HuH-7.5 (cell line): ENCODE results near the gene ABCE1.
"Not testable (repeated sequence)": the region's sequence is repeated elsewhere in the genome, so short reads cannot be mapped to it uniquely, and the experiment has no call there.

Experiments used
- DNase-seq: peaks from one replicate; pipeline ENCODE4 v3.0.0; 2011; ENCODE audit warnings: low spot score

Gene ABCE1

DNA sequence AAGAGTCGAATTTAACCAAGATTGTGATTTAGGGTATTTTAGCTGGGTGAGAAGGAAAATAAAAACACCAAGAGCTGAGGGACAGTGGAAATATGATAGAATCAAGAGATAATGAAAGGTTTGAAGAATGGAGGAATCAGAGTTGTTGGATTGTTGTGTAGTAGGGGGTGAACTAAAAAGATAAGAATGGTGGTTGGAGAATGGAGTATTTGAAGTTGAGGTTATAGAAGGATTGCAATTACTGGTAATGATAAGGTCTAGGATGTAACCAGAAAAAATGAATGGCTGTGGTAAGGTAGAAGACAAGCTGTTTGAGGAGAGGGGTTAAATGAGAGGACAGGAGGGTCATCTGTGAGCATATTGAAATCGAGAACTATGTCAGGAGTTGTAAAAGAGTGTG is 4.5 kb downstream of the ABCE1 start:
- DNase-seq, result no peak

GRCh38 chr4:145103496-145103895 is 5.4 kb downstream of the ABCE1 start:
- DNase-seq, result no peak

DNA sequence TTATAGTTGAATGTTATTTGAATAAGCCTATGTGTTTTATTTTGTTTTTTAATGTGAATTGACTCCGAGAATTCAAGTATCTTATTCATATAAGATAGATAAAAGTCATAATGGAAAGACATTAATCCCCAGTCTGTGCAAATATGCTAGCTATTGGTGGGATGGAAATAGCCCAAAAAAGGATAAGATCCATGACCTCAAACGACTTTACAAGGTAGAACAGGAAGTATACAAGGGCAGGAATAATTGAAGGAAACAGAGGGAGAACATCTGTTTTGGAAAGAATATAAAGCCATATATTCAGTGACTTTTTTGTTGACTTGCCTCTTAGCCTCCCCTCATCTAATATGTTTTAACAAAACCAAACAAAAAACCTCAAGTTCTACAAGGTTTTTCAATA is 9.0 kb downstream of the ABCE1 start:
- DNase-seq, result no peak

DNA sequence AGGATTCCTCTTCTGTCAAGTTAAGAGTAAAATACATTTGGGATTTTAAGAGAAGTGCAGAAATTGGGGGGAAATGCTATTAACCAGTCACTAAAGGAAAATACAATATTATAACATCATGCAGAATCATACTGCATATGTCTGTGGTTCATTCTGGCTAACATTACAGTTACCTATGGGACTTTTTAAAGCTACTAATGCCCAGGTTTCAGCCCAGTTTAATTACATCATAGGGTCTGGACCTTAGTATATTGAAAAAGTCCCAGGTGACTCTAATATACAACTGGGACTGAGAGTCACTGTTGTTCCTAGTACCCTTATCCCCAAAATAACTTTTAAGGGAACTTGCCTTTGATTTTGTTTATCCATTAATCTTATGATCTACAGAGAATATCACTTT is 10.0 kb downstream of the ABCE1 start:
- DNase-seq, result no peak

DNA sequence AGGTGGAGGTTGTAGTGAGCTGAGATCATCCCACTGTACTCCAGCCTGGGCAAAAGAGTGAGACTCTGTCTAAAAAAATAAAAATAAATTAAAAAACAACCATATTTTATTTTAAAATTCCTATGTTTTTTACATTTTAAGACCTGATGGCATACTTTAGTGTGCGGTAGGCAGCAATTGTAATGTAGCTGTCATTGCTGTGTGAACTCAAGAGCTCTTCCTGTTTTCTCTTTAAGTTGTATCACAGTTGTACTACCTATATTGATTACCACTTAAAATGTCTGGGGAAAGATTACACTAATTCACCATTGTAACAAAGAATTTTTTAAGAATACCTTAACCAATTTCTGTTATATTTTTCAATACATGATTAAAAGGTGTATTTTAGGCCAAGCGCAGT is 27.3 kb downstream of the ABCE1 start:
- DNase-seq, result no peak

DNA sequence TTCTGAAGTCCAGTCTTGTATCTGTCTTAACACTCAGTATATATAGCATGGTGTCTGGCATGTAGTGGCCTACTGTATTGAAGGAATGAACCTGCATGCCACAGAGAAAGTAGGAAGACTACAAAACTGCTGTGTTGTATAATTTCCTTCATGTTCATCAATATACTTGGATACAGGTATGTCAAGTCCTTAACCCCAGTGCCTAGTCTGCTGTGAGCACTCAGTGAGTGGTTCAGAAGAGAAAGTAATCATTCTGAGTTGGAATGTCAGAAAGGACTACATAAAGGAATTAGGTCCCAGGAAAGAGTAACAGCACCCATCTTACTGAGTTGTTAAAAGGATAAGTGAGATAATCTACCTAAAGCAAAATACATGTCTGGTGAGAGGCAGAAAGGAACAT is 32.0 kb downstream of the ABCE1 start:
- DNase-seq, result no peak

DNA sequence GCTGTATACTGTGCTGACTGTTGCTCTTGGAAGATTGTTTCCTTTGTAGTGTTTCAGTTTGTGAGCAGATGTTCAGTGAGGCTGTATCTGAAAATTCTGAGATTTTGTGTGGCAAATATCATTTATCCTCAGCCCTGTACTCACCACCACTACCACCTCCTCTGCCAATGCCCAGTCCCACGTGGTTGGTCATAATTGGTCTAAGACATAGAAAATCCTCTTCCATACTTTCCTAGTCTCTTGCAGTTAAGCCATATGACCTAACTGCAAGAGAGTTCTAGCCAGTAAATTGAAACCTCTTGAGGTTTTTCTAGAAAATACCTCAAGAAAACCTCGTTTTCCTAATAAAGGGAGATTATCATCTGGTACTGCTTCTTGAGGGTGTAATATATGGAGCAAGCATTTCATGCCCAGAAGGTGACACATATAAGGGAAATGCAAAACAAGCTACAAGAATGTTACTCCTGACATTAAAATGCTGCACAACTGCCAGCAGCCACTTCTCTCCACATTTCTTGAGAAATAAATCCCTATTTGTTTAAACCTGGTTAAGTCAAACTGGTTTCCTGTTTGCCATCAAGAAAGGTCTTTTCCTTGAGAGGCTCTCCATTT is 32.8 kb downstream of the ABCE1 start:
- DNase-seq, result no peak

- no peak for DNase-seq
Observed at GRCh38 chr4:145131848-145132247, 33.7 kb downstream of the ABCE1 start.

- no peak for DNase-seq
Observed at GRCh38 chr4:145132511-145133098, 34.5 kb downstream of the ABCE1 start.

- not testable (repeated sequence) for DNase-seq
Observed at GRCh38 chr4:145136219-145136618, 38.1 kb downstream of the ABCE1 start.

DNA sequence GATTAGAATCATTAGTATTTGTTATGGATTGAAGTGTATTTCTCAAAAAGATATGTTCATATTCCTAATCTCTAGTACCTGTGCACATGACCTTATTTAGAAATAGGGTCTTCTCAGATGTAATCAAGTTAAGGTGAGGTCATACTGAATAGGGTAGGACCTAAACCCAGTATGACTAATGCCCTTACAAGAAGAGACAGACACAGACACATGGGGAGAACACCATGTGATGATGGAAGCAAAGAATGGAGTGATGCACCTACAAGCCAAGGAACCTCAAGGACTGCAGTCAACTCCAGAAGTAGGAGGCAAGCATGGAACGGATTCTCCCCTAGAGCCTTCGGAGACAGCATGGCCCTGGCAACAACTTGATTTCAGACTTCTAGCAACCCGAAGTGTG is 50.9 kb downstream of the ABCE1 start:
- DNase-seq, result no peak

DNA sequence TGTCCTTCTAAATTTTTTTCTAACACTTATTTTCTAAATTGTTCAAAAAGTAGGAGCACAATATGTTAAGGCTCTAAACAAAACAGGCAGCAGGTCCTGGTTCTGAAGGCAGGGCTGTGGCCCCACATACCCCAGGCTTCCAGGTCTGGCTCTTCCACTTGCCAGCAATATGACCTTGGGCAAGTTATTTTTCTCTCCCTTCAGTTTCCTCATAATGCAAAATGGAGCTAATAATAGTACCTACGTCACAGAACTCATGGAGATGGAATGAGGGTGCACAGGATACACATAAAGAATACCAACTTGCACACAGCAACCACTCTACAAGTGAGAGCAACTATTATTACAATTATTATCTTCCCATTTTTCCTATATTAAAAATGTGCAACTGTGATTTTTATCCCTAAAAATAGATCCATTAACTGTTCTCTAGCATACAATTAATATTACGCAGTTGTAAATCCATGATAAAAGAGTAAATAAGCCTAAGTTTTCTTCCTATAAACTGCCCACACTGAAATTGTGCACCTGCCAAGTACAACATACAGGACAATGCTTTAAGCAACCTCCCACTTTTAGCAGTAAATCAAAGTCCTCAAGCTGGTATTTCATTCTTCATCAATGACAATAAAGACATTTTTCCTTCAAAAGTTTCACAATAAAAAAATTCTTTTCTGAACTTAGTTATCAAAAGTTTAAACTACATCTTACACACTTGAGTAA is 55.2 kb downstream of the ABCE1 start:
- no peak for DNase-seq

DNA sequence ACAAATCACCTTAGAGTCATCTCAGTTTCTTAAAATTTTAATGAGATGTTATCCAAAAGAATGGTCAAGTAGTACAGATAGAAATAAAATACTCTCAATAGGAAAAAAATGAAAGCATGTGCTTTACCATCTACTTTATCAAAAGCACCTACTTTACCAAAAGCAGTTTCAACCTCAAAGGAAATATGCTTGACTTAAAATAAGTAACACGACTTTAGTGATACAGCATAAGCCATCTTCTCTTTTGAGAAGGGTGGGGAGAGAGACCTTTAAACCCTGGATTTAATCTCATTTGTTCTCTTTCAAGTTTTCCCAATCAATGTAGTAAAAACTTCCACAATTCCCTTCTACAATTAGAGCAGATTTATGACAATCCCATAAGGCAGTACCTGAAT is 55.8 kb downstream of the ABCE1 start:
- no peak for DNase-seq

DNA sequence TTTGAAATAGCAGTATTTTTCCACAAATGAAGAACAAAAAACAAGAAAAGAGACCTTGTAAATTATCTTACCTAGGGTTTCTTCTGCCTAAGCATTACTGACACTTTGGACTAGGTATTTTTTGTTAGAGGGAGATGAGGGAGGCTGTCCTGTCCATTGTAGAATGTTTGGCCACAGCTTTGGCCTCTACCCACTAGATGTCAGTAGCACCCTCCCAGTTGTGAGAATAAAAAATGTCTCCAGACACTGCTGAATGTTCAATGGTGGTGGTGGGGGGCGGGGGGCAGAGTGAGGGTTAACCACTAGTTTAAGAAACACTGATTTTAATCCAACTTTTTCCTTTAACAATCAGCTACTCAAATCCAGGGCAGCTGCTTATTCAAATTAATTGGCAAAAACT is 56.5 kb downstream of the ABCE1 start:
- DNase-seq, result no peak

DNA sequence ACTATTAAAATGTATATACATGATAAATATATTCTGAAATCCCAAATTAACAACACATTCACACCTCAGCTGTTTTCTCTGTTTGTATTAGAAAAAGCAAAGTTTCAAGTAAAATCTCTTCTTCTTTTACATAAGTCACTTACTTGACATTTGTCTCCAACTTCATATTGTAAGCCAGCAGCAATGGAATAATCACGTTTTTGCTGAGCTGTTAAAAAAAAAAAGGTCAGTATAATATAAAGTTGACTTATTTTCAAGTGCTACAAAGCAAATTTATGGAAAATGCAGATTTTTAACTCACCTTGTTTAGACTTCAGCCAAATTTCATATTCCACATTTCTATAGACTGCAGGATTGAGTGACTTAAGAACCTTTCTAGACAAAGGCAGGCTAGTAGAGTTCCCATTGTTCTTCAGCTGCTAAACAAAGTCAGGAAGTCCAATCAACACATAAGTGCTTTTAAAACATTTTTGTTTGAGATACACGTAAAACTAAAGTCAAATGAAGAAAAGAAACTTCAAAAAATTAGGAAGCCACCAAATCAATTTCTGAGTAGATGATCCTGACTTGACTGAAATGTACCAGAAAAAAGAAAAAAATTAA is 57.3 kb downstream of the ABCE1 start:
- DNase-seq, result no peak

DNA sequence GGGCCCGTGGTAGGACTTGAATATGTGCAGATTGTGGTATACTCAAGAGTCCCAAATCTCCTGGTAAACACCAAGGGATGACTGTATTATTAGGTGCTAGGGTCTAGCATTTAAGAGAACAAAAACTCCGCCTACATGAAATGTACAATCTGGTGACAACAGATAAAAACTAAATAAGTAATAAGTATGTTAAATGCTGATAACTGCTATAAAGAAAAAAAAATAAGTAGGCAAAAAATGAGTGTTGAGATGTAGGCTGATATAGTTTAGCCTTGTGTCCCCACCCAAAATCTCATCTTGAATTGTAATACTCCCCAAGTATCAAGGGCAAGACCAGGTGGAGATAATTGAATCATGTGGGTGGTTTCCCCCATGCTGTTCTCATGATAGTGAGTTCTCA is 58.9 kb downstream of the ABCE1 start:
- no peak for DNase-seq

DNA sequence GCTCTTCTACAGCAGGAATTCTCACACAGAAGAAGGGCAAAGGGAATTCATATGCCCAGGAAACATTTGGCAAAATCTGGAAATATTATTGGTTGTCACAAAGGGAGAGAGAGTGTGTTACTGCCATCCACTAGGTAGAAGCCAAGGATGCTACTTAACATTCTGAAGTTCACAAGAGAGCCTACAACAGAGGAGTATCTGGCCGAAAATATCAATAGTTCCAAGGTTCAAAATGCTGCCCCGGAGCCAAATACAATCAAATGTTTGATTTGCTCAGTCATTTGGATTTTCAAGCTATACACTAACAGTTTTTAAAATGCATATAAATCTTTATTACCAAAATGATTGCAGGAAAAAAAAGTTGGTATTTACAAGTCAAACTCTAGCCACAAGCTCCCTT is 63.4 kb downstream of the ABCE1 start:
- no peak for DNase-seq

GRCh38 chr4:145167887-145168286 is 69.8 kb downstream of the ABCE1 start:
- no peak for DNase-seq

- DNase-seq, result no peak
Observed at GRCh38 chr4:145168581-145169187, 70.6 kb downstream of the ABCE1 start.

DNA sequence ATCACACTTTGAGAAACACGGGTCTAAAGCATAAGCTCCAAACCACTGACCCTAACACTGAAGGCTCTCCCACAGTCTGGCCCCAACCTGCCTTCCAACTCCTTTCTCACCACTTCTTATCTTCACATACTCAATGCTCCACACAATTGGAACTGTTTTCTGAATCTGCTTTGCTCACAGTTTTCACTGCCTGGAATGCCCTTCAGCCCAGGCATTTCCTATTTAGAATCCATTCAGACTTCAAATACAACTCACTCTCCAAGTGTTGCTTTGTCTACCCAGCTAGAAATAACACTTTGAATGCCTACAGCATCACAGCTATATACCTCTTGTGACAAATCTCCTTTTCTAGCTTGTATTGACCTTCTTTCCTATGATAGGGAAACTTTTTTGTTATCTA is 72.1 kb downstream of the ABCE1 start:
- no peak for DNase-seq

DNA sequence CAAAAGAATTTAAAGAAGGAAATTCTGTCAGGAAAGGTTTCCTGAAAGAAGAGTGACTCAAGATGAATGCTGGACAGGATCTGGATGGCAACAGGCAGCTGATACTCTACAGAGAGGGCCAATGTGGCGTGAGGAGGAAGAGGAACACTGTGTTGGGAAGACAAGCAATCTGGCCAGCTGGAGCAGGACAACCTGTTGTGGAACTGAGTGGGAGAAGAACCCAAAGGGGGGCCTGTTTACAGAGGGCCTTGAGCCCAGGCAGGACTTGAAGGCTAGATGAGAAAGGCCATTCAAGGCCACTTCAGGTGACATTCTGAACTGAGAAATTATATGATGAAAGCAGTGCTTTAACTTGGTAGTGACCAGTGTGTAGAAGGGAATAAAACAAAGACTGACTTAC is 73.8 kb downstream of the ABCE1 start:
- no peak for DNase-seq

- DNase-seq, result no peak
Observed at GRCh38 chr4:145176641-145177432, 78.7 kb downstream of the ABCE1 start.
